Measurements from ENCODE around the gene ZNF337. TPM values are rescaled to one million over a fixed set of nuclear protein-coding genes. Genes with fewer than 3 reads are reported as not detected.
A peak's percentile ranks its signal among the peaks of the same experiment; 100 is the strongest.

Gene ZNF337
- total and polyA plus RNA-seq, 2 of the 13 experiments (the other 11 are each of a cell fraction or from before 2014, with no cell fraction given) = 17.0 to 19.6 TPM

DNA sequence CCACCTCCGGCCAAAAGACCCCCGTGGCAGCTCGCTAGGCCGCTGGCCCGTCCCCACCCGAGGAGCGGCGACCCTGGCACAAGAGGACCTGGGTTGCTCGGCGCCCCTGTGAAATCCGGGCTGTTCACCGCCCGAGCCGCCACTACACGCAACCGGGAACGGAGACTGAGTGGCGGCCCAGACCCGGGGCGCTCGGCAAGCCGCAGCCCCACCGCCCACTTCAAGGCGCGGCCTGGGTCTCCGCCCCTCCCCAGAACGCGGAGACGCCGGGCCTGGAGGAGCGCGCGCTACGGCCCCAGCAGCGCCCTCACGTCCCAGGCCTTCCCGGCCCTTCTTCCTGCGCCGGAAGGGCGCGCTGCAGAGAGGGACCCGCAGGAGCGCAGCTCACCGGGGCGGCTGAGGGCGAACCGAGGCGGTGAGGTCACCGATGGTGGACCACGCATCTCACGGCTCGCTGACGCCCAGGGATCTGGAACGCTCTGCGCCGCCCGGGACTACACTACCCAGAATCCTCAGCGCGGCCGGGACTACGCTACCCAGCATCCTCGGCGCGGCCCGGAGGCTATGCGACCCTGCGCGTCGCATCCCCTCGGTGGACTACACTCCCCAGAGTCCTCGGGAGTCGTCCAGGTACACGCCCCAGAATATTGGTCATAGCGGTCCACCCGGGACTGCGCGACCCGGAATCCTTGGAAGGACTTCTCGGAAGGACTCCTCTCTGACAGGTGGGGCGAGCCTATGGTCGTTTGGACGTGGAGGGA, at the start of gene ZNF337 (continued):
- 0 out of 2 replicates have a peak, but pooled peaks have one; percentile 4 for TF ChIP-seq ZUFSP (CRISPR knock-in tag; IDR thresholded peaks at IDR 0.05; ENCODE audit: borderline replicate concordance)
- peak; percentile 91 for TF ChIP-seq DRAP1 (CRISPR knock-in tag; IDR thresholded peaks at IDR 0.05)
- 0 out of 2 replicates have a peak, but pooled peaks have one; percentile 92 for TF ChIP-seq ZNF879 (CRISPR knock-in tag; IDR thresholded peaks at IDR 0.05)
- peak; percentile 100 for TF ChIP-seq ZNF747 (CRISPR knock-in tag; IDR thresholded peaks at IDR 0.05; ENCODE audit: borderline replicate concordance)
- TF ChIP-seq, protein P1, sequence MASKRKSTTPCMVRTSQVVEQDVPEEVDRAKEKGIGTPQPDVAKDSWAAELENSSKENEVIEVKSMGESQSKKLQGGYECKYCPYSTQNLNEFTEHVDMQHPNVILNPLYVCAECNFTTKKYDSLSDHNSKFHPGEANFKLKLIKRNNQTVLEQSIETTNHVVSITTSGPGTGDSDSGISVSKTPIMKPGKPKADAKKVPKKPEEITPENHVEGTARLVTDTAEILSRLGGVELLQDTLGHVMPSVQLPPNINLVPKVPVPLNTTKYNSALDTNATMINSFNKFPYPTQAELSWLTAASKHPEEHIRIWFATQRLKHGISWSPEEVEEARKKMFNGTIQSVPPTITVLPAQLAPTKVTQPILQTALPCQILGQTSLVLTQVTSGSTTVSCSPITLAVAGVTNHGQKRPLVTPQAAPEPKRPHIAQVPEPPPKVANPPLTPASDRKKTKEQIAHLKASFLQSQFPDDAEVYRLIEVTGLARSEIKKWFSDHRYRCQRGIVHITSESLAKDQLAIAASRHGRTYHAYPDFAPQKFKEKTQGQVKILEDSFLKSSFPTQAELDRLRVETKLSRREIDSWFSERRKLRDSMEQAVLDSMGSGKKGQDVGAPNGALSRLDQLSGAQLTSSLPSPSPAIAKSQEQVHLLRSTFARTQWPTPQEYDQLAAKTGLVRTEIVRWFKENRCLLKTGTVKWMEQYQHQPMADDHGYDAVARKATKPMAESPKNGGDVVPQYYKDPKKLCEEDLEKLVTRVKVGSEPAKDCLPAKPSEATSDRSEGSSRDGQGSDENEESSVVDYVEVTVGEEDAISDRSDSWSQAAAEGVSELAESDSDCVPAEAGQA (IDR thresholded peaks at IDR 0.05; ENCODE audit: low read depth) = peak; percentile 91
- TF ChIP-seq, protein P1 (CRISPR knock-in tag; IDR thresholded peaks at IDR 0.05; ENCODE audit: borderline replicate concordance) = no peak
- TF ChIP-seq HIVEP1 (CRISPR knock-in tag; IDR thresholded peaks at IDR 0.05) = peak; percentile 96; the same call in 1 of the 2 replicates
- TF ChIP-seq, protein P2, sequence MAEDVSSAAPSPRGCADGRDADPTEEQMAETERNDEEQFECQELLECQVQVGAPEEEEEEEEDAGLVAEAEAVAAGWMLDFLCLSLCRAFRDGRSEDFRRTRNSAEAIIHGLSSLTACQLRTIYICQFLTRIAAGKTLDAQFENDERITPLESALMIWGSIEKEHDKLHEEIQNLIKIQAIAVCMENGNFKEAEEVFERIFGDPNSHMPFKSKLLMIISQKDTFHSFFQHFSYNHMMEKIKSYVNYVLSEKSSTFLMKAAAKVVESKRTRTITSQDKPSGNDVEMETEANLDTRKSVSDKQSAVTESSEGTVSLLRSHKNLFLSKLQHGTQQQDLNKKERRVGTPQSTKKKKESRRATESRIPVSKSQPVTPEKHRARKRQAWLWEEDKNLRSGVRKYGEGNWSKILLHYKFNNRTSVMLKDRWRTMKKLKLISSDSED (CRISPR knock-in tag; IDR thresholded peaks at IDR 0.05) = peak; percentile 93; the same call in 1 of the 2 replicates
- TF ChIP-seq USF2 (IDR thresholded peaks at IDR 0.05; ENCODE audit: low read depth, low read length) = no peak
- peak; percentile 72; the same call in 1 of the 2 replicates for TF ChIP-seq USF2 (CRISPR knock-in tag; IDR thresholded peaks at IDR 0.05; ENCODE audit: borderline replicate concordance)
- TF ChIP-seq ZNF746 (CRISPR knock-in tag; IDR thresholded peaks at IDR 0.05) = peak; percentile 90
- TF ChIP-seq ZNF234 (CRISPR knock-in tag; conservative IDR thresholded peaks at IDR 0.05) = no peak; the same call in 1 of the 2 replicates
- TF ChIP-seq ZC3H4 (CRISPR knock-in tag; IDR thresholded peaks at IDR 0.05; ENCODE audit: borderline replicate concordance) = peak; percentile 43; the same call in 1 of the 2 replicates
- peak; percentile 95 for TF ChIP-seq JUND (CRISPR knock-in tag; IDR thresholded peaks at IDR 0.05)
- TF ChIP-seq KDM5A (IDR thresholded peaks at IDR 0.05; ENCODE audit: borderline replicate concordance, low read length) = peak; percentile 84; the same call in 1 of the 2 replicates
- no peak for TF ChIP-seq RFX1 (IDR thresholded peaks at IDR 0.05)
